ENCODE results near the gene SPEF2.
A peak's percentile ranks its signal among the peaks of the same experiment; 100 is the strongest.
"Not testable (repeated sequence)": the region's sequence is repeated elsewhere in the genome, so short reads cannot be mapped to it uniquely, and the experiment has no call there.

SPEF2 gene

GRCh38 chr5:35828082-35828598 is 210.5 kb downstream of the SPEF2 start:
- DNase-seq: no peak

DNA sequence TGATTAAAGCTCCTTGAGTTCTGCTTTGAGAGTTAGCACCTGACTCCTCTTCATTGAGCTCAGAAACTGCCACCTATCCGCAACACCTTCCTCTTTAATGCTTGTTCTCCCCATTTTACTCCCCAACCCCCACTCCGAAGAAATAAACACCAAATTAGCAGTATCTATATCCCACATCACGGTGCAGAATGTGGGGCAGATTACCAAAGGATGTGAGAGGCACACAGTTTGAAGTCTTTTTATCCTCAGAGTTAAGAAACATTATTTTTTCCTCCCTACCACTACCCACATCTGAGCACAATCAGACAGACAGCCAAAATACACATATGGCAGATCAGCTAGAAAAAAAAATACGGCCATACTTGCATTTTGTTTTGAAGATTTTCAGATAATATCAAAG is 212.9 kb downstream of the SPEF2 start:
- no peak for DNase-seq

- no peak for DNase-seq
These were observed 215.1 kb downstream of the SPEF2 start for GRCh38 chr5:35832762-35833161.

DNA sequence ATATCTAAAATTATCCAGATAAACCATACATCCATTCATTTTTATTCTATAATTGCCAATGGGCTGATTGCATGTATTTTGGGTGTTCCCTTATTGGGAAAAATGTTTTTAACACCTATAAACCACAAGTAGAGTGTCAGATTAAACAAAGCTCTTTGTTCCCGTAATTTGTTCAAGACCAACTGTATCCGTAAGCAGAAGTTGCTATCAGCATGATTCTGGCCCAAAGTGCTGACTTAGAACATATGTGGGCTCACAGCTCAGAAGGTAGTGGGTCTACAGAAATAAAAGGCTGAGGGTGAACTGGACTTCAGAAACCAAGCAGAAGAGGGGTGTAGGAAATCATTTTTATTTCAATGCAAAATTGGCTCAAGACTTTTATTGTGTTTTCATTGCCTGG is 215.6 kb downstream of the SPEF2 start:
- DNase-seq: no peak

DNA sequence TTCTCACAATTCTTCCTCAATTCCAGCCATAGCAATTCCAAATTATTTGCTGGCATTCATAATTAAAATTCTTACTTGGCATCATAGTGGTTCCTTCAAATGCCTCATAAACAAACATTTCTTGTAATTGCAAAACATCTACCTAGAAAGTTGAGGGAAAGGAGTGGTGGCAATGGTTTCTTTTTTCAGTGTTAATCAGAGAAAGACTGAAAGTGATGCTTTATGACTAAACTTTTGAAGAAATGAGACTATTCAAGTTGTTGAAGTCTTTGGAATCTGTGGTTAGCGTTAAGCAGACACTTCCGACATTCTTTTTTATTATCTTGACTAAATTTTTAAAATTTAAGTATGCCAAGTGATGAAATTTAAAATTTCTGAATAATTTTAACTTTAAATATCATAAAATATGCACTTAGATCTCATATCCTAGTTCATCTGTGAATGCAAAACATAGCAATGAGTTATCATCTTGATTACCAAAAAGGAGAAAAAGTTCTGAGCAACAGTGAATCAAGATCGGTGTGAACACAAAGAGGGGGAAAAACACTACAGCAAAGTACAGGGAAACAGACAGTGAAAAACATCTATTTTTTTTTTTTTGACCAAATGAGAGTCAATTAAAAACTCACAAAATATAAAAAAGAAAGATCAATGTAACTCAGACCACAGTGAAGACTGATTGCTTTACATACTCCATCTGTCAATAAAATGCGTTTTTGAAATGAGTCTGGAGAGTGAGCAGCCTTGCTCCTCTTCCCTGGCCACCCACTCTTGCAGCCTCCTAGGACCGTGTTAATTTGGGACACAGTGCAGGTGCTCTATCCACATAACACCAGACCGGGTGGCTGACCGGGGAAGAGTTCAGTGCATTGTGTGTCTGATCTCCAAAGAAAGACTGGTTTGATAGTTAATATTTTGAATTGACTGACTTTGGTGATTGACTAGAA is 218.4 kb downstream of the SPEF2 start:
- DNase-seq: no peak

DNA sequence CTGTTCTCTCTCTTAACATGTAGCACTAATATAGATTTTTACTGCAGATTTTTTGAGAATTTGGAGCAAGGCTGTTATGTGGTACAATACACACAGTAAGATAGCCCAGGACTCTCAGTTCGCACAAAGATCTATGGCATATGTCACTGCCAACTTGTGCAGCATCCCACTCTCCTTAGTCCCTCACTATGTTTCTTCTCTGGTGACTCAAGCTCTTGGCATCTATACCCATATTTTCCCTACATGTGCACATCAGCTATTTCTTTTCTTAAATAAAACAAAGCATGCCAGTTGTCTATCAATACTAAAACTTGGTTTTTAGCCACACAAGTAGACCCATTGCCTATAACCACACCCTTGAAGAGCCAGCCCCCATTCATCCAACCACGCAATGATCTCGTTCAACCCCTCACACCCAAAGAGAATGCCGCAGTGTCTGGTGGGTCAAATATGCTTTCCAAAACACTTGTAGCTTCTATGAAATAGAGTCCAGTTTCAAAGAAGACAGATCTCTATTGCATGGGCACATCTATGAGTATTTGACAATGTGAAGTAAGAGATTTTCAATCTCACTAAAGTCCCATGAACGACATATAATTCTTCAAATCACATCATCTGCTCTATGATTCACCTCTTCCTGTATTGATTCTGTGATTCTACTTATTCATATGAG is 220.8 kb downstream of the SPEF2 start:
- DNase-seq: no peak

DNA sequence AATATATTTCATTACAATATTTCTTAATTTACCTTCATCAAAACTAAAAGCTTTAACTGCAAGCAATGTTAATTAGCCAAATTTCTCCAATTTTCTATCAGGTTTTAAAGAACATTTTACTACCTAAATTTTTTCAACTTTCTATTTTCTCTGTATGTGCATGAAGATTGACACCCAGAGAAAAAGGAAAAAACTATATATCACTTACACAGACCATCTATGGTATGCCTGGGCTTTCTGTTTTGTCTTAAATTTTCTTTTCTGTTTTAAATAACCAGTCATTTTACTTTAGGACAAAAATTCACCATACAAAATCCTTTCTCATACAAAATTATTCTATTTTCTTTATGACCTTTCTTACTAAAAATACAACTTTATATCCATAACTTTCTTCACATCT is 225.2 kb downstream of the SPEF2 start:
- no peak for DNase-seq

DNA sequence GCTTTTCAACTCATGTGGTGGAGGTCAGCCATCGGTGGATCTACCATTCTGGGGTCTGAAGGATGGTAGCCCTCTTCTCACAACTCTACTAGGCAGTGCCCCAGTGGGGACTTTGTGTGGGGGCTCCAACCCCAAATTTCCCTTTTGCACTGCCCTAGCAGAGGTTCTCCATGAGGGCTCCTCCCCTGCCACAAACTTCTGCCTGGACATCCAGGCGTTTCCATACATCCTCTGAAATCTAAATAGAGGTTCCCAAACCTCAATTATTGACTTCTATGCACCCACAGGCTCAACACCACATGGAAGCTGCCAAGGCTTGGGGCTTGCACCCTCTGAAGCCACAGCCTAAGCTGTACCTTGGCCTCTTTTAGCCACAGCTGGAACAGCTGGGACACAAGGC is 227.8 kb downstream of the SPEF2 start:
- DNase-seq: not testable (repeated sequence)

- DNase-seq: no peak
These were observed 229.8 kb downstream of the SPEF2 start for GRCh38 chr5:35847491-35847890.

GRCh38 chr5:35847961-35848360 is 230.3 kb downstream of the SPEF2 start:
- no peak for DNase-seq

GRCh38 chr5:35849860-35850259 is 232.2 kb downstream of the SPEF2 start:
- DNase-seq: no peak

DNA sequence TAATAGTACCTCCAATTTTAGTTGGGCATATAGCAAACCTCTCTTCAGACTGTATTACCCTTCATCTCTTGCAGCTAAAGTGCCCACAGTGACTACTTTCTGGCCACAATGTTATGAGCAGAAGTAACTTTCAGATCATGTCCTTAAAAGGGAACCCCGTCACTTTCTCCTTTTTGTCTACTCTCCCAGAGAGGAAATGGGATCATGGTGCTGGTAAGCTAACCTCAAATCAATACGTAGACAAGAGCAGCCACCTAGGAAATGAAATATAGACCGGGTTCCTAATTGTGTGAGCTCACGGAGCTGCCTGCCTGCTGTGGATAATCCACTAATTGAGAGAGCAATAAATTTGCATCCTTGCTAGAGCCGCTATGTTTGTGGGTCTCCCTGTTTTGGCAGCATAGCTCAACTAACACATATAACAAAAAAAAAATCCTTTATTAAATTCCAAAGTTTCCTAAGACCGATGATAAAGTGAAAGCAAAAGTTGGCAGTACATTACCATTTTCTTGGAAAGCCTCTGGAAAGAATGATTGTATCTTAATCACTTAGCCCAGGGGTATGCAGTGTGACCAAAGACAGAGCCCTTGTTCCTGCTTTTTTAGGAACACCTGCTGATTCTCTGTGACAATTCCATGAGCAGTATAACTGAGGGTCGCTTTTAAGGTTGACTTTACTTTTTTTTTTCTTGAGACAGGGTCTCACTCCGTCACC is 233.5 kb downstream of the SPEF2 start:
- DNase-seq: no peak

DNA sequence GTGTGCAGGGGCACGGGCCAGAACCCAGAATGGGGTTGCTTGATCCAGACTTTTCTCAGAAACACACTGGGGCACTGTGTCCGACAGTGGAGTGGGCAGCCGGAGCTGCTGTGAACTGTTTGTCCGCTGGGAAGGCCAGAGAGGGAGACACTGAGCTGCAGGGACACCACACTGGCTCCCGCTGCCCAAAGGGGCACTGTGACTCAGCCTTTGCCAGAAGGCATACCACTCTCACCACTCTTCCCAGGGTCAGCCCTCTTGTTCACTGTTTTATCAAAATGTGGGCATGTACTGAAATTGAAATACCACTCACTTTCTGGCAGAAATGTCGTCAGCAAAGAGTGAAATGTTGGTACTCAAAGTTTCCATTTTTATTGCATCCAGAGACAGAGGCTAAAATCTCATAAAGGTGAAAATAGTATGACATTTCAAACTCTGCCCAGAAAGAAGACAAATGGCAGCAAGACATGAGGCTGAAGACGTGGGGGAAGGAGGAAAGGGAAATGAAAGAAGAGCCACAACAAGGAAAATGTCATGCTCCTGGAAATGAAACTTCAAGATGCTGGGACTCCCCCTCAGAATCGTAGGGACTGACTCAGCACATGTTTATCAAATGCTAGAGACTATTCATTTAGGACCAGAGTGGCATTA is 234.5 kb downstream of the SPEF2 start:
- DNase-seq: no peak

DNA sequence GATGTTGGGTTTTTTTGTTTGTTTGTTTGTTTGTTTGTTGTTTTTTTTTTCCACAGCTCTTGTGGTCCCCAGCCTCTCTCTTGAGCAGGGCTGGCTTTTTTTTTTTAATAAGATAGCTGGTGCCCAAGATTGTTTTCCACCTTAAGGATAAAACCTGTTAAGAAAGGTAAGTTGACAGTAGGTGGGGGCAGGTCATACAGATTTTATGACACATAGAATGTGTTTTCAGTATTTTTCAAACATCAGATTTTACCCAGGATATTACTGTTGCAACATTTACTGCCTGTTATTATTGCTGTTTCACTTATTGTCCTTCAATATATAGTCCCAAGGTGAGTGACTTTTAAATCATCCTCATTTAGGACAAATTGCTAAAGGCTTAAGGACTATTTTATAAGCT is 235.1 kb downstream of the SPEF2 start:
- DNase-seq: no peak

GRCh38 chr5:35853631-35854030 is 236.0 kb downstream of the SPEF2 start:
- DNase-seq: peak; percentile 19

- DNase-seq: peak; percentile 50
These were observed 236.6 kb downstream of the SPEF2 start for GRCh38 chr5:35854248-35854647.

DNA sequence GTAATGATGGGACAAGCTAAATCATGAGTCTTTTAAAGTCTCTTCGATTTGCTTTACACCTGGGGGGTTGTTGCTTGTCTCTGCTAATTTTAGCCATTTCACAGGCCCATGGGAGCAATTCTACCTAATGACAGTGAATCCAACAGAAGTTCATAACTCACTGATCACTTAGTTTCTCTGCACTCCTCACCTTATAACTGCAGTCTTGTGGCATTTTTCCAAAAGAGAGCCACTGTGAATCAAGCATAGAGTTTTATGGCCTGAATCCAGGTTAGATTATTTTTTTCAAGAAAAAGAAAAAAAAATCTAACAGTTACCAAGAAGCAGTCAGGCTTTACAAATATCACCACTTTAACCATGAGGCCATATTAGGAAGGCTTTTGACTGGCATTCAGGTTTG is 237.5 kb downstream of the SPEF2 start:
- DNase-seq: no peak

- not testable (repeated sequence) for DNase-seq
These were observed 238.6 kb downstream of the SPEF2 start for GRCh38 chr5:35856186-35856764.

- DNase-seq: no peak
These were observed 239.2 kb downstream of the SPEF2 start, which contains the start of gene IL7R for GRCh38 chr5:35856765-35857351. Gene IL7R (plus strand): TSS chr5:35856891. CDS start chr5:35856978, 87 bp downstream.

DNA sequence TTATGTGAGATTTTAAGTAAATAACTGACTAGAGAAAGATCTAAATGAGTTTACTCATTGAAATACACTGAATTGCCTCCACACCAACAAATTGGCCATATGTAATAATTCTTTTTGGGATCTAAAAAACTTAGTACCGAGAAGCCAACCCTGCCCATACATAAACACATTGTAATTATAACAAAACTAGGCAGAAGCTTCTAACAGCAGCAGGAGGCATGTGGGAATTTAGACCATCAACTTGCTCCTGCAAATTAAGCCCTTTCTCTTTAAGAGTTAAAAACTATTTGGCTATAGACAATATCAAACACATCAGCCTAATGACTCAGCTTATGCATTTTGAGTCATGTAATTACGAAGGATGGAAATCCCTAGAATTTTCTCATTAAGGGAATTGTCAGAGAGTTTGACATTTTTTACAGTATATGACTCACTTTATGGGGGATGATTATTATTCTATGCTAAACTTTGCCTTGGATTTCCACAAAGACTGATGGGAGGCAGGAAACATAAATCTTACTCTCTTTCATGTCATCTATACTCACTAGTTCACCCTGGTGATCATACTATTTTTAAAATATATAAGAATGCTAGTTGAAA is 240.0 kb downstream of the SPEF2 start:
- DNase-seq: no peak

DNA sequence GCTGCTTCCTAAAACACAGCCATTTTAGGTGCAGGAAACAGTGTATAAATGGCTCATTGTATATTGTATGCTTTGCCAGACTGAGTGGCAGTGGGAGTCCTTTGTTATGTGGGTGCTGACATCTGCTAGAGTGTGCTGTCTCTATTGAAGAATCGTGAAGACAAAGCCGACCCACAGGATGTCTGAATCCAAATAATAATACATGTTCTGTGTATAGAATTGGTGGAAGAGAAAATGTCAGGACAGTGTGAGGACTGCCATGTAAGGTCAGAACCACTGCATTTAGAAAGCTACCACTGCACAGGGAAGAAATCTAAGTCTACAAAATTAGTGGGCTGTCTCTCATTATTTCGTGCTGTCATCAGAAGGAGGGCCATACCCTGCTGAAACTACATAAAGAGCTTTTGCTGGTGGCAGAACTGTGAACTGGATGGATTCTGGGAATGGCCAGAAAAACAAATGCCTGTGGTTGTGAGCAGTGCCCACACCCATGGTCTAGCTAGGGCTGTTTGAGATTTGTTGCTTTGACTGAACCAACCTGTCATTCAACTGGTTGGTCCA is 241.5 kb downstream of the SPEF2 start:
- no peak for DNase-seq

All from effector CD8-positive, alpha-beta T cell (primary cell).